VCaP (cell line): ENCODE measurements around the gene USP49.
A peak's percentile ranks its signal among the peaks of the same experiment; 100 is the strongest.

Experiments used
- H3K27ac ChIP-seq: fragments of 450-650 bp; 2 replicates; pipeline ENCODE4 v1.5.1; 2017
- TF ChIP-seq, protein P1 (sequence below): fragments of 450-650 bp; conservative IDR thresholded peaks from 2 replicates; pipeline ENCODE4 v1.5.1; 2017; ENCODE audit warnings: mild to moderate bottlenecking, moderate library complexity

USP49 gene

DNA sequence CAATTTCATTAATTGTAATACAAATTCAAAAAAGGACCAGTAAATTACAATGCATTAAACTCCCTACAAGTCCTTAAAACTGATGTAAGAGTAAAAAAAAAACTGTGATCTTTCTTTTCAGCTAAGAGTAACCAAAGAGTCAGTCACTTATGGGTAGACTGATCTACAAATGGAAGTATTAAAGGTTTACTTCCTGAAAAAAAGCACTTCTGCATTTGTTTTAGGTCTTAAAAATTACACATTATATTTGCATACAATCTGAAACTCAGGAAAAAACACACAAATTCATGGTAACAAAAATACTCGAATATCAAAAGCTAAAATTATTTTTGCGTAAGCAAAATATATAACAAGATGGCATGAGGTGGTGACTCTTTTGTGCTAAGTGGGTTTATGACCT lies 23.5 kb downstream of the USP49 start:
- TF ChIP-seq, protein P1, sequence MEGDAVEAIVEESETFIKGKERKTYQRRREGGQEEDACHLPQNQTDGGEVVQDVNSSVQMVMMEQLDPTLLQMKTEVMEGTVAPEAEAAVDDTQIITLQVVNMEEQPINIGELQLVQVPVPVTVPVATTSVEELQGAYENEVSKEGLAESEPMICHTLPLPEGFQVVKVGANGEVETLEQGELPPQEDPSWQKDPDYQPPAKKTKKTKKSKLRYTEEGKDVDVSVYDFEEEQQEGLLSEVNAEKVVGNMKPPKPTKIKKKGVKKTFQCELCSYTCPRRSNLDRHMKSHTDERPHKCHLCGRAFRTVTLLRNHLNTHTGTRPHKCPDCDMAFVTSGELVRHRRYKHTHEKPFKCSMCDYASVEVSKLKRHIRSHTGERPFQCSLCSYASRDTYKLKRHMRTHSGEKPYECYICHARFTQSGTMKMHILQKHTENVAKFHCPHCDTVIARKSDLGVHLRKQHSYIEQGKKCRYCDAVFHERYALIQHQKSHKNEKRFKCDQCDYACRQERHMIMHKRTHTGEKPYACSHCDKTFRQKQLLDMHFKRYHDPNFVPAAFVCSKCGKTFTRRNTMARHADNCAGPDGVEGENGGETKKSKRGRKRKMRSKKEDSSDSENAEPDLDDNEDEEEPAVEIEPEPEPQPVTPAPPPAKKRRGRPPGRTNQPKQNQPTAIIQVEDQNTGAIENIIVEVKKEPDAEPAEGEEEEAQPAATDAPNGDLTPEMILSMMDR = no peak
- no peak overlapping the region for H3K27ac ChIP-seq

DNA sequence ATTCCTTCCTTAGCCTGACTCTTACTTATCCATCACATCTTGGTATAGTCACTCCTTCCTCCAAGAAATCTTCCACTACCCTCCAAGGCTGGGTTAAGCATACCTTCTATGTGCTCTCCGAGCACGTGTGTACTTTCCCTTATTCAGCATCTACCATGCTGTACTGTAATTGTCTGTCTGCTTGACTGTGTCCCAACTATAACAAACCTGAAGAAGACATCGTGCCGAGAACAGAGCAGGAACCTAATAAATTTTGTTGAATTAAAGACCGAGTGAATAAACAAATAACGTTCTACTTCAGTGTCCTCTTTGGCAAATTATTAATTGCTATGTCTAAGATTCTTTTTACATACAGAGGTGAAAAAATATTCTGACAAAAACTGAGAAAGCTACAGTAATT lies 35.8 kb downstream of the USP49 start:
- TF ChIP-seq, protein P1 = no peak
- peak overlapping the region; percentile 66 for H3K27ac ChIP-seq

DNA sequence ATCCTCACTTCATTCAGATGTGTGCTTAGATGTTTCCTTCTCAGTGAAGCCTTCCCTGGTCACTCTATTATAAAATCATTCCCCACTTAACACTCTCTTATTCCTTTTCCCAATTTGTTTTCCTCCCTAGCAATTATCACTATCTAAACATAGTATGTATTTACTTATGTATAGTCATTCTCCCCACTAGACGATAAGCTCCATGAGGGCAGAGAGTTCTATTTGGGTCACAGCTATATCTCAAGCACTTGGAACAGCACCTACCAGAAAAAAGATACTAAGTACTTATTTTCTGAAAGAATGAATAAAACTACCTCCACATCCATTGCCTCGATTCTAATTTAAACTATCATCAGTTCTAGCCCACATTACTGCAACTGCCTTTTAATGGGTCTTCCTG lies 36.5 kb downstream of the USP49 start:
- TF ChIP-seq, protein P1 = no peak
- peak overlapping the region; percentile 66 for H3K27ac ChIP-seq

DNA sequence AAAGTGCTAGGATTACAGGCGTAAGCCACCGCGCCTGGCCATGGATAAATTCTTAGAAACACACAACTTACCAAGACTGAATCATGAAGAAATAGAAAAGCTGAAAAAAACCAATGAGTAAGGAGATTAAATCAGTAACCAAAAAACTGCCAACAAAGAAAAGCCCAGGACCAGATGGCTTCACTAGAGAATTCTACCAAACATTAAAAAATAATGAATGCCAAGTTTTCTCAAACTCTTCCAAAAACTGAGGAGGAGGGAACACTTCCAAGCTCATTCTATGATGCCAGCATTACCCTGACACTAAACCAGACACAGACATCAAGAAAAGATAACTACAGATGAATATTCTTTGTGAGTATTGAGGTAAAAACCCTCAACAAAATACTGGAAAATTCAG lies 44.3 kb downstream of the USP49 start:
- H3K27ac ChIP-seq = no peak overlapping the region
- TF ChIP-seq, protein P1 = no peak

DNA sequence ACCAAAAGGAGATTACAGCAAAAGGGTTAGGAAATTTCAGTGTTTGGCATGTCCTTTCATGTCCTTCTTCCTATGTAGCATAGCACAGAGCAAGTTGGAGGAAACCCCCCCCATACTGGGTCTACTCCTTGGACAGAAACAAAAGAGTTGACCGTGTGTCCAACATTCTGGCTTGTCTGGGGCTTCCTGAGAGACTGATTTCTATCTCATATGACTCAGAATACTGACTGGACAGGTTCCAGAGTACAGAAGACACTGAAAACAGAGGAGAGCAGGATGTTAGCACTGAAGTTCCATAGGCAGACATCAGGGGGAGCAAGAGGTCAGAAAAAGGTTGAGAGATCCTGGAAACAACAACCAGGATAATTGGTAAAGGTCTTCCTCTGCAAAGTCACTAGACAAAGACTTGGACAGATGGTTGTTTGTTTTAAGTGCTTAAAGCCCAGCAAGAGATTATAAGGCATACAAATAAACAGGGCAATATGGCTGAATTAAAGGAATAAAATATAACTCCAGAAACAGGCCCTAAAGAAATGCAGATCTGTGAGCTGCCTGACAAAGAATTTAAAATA lies 48.4 kb downstream of the USP49 start:
- H3K27ac ChIP-seq = peak overlapping the region; percentile 78
- TF ChIP-seq, protein P1 = peak; percentile 83

DNA sequence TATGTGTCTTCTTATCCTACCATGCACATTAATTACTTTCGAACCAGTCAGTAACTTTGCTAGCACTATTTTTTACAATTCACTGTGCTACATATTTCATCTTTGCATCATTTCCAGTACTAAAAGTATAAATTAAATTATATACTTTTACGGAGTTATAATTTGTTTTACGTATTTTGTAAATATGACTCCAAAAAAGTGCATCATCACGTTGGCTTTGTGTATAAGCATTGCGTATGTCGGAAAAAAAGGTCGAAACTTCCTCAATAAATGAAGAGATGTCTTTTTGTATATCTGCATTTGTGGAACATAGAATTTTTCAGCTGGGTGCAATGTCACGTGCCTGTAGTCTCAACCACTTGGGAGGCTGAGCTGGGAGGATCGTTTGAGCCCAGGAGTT lies 52.0 kb downstream of the USP49 start:
- H3K27ac ChIP-seq = no peak overlapping the region
- TF ChIP-seq, protein P1 = no peak

DNA sequence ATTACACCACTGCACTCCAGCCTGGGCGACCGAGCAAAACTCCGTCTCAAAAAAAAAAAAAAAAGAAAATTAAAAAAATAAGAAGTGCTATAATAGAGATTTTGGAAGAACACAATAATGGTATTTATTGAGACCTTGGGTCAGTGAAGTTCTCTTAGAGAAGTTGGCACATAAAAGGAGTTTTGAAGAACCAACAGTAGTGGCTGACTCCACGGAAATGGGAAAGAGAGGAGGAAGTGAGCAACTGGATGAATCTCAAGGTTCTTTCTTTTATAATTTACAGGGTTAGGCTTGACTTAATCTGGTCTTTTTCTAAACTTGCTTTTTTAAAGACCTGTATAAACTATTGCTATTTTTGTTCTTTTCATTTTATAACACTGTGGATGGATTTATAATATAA lies 54.8 kb downstream of the USP49 start:
- TF ChIP-seq, protein P1 = no peak
- H3K27ac ChIP-seq = no peak overlapping the region

DNA sequence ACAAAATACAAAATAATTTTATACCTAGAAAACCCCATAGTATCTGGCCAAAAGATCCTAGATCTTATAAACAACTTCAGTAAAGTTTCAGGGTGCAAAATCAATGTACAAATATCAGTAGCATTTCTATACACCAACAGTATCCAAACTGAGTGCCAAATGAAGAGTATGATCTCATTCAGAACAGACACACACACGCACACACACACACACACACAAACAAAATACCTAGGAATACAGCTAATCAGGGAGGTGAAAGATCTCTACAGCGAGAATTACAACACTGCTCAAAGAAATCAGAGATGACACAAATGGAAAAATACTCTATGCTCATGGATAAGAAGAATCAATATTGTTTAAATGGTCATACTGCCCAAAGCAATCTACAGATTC lies 58.5 kb downstream of the USP49 start:
- TF ChIP-seq, protein P1 = no peak
- H3K27ac ChIP-seq = no peak overlapping the region
